GM12878 (cell line): ENCODE results near the gene CAPZB. TPM values are rescaled to one million over a fixed set of nuclear protein-coding genes. Genes with fewer than 3 reads are reported as not detected.

ENCODE experiments used
- ATAC-seq: fragments of 200-7000 bp; cut with Tn5 transposase; 3 replicates; pipeline ENCODE4 v1.9.1; 2020; ENCODE audit warnings: mild to moderate bottlenecking, moderate library complexity
- BruUV-seq: library from RNA; stranded (reverse); fragments of 400-500 nt; replicated peaks from 2 replicates; lab custom pipeline; 2021; lab: Mats Ljungman, UMichigan
- CTCF ChIA-PET: fragments of 300-600 bp; sonication (Branson Sonifier 250); formaldehyde crosslinking; extraction: SDS; loops from one replicate; lab custom pipeline; 2021; ENCODE audit warnings: inconsistent platforms; lab: Yijun Ruan, JAX
- POLR2A ChIA-PET: fragments of 350-600 bp; formaldehyde crosslinking; extraction: SDS; loops from one replicate; lab custom pipeline; 2021; ENCODE audit warnings: inconsistent platforms; lab: Charles Lee
- RAD21 ChIA-PET: fragments of 300-600 bp; sonication (Branson Sonifier 250); formaldehyde crosslinking; loops from one replicate; lab custom pipeline; 2023; ENCODE audit warnings: antibody characterized with exemption; ENCODE audit not compliant: unreplicated experiment; lab: Charles Lee
- SMC1A ChIA-PET: fragments of 300-600 bp; sonication (Branson Sonifier 250); formaldehyde crosslinking; loops from one replicate; lab custom pipeline; 2023; ENCODE audit not compliant: unreplicated experiment, uncharacterized antibody; lab: Charles Lee
- DNase-seq: peaks from one replicate; pipeline ENCODE4 v3.0.0-alpha.2; 2011; ENCODE audit warnings: low read depth, low spot score
- FAIRE-seq: peaks from 3 replicates; lab custom pipeline; 2011; peaks lifted over from hg19 to GRCh38; lab: Jason Lieb, UNC
- H2AFZ ChIP-seq: 2 replicates; pipeline ENCODE4 v1.6.0; 2011; ENCODE audit warnings: low read depth, low read length, control low read depth; ENCODE audit not compliant: control insufficient read depth
- H3K27ac ChIP-seq: 2 replicates; pipeline ENCODE4 v1.5.1; 2011; ENCODE audit warnings: control low read depth; ENCODE audit not compliant: control insufficient read depth, insufficient read depth
- H3K27me3 ChIP-seq, 2 experiments: replicated peaks in 1 of 2; 2 replicates each; pipeline versions ENCODE4 v1.6.0 to v1.6.1; 2011; ENCODE audit warnings: low read length in 1 of 2; ENCODE audit not compliant: control insufficient read depth in 2 of 2, insufficient read depth in 2 of 2
- H3K36me3 ChIP-seq, 2 experiments: 2 replicates each; pipeline ENCODE4 v1.5.1; 2011; ENCODE audit warnings: low read length in 1 of 2; ENCODE audit not compliant: control insufficient read depth in 2 of 2, insufficient read depth in 2 of 2
- H3K4me1 ChIP-seq: 2 replicates; pipeline ENCODE4 v1.6.1; 2011; ENCODE audit warnings: mild to moderate bottlenecking, low read length, moderate library complexity, mixed read lengths; ENCODE audit not compliant: control insufficient read depth, insufficient read depth
- H3K4me2 ChIP-seq: 2 replicates; pipeline ENCODE4 v1.6.0; 2011; ENCODE audit warnings: control low read depth; ENCODE audit not compliant: control insufficient read depth, insufficient read depth
- H3K4me3 ChIP-seq: fragments of 200-600 bp; sonication (generic); 2 replicates; pipeline ENCODE4 v1.5.1; 2016
- H3K79me2 ChIP-seq: 2 replicates; pipeline ENCODE4 v1.6.0; 2011; ENCODE audit warnings: low read length; ENCODE audit not compliant: control insufficient read depth, insufficient read depth
- H3K9ac ChIP-seq: 2 replicates; pipeline ENCODE4 v1.8.0; 2011; ENCODE audit warnings: low read length, control low read depth, mixed read lengths; ENCODE audit not compliant: control insufficient read depth, insufficient read depth
- H3K9me3 ChIP-seq: replicated peaks from 3 replicates; pipeline ENCODE4 v1.5.1; 2011; ENCODE audit warnings: mild to moderate bottlenecking, low read length; ENCODE audit not compliant: control insufficient read depth, insufficient read depth
- H4K20me1 ChIP-seq: 2 replicates; pipeline ENCODE4 v1.6.0; 2011; ENCODE audit not compliant: control insufficient read depth, insufficient read depth
- ATF3 ChIP-seq: IDR thresholded peaks from 2 replicates; pipeline ENCODE4 v1.6.1; 2011; ENCODE audit warnings: low read depth, mild to moderate bottlenecking, low read length, moderate library complexity, borderline replicate concordance; ENCODE audit errors: extremely low read depth
- DPF2 ChIP-seq: fragments of 450-650 bp; IDR thresholded peaks from 2 replicates; pipeline ENCODE4 v1.6.1; 2017; ENCODE audit warnings: mild to moderate bottlenecking
- IKZF2 ChIP-seq, 2 experiments: fragments of 450-650 bp; IDR thresholded peaks; 2 replicates each; pipeline ENCODE4 v1.6.1; 2017; ENCODE audit warnings: mild to moderate bottlenecking in 2 of 2, moderate library complexity in 2 of 2
- MXI1 ChIP-seq: fragments of 150-350 bp; IDR thresholded peaks from 2 replicates; pipeline ENCODE4 v1.6.1; 2011; ENCODE audit warnings: low read depth, mild to moderate bottlenecking, inconsistent platforms, low read length, improper control_type of control experiment
- NR2C1 ChIP-seq: fragments of 450-650 bp; IDR thresholded peaks from 2 replicates; pipeline ENCODE4 v1.6.1; 2017; ENCODE audit warnings: antibody characterized with exemption, mild to moderate bottlenecking, moderate library complexity
- NRF1 ChIP-seq: conservative IDR thresholded peaks from 2 replicates; pipeline ENCODE4 v1.6.1; 2011; ENCODE audit warnings: mild to moderate bottlenecking, low read depth, low read length, improper control_type of control experiment
- RELA ChIP-seq: fragments of 450-650 bp; IDR thresholded peaks from 2 replicates; pipeline ENCODE4 v1.8.0; 2014; ENCODE audit warnings: borderline replicate concordance; ENCODE audit not compliant: partially characterized antibody
- YBX1 ChIP-seq: fragments of 450-650 bp; IDR thresholded peaks from 2 replicates; pipeline ENCODE4 v1.6.1; 2016; ENCODE audit warnings: antibody characterized with exemption
- ZNF687 ChIP-seq: fragments of 450-650 bp; IDR thresholded peaks from 2 replicates; pipeline ENCODE4 v1.6.1; 2017; ENCODE audit warnings: mild to moderate bottlenecking, moderate library complexity
- WGBS: methylation state at CpG from one replicate; pipeline ENCODE4 v1.1.6; 2016; ENCODE audit warnings: low lambda C conversion rate; ENCODE audit not compliant: insufficient replicate concordance, insufficient coverage; ENCODE audit errors: missing lambda C conversion rate; 5-methylcytosine and 5-hydroxymethylcytosine counted together
- in situ Hi-C: fragments of 300-500 bp; cut with MboI; formaldehyde crosslinking; loops from 9 replicates; pipeline ENCODE4 v1.14.3; 2018; ENCODE audit warnings: mixed read lengths
- intact Hi-C: fragments of 100-400 bp; cut with micrococcal nuclease; formaldehyde crosslinking; loops from one replicate; pipeline ENCODE4 v1.14.2; 2022; ENCODE audit not compliant: unreplicated experiment
- polyA plus RNA-seq, 11 experiments: library from polyadenylated mRNA; depleted of rRNA in 4 of 11; unstranded in 6 of 11; stranded (reverse) in 5 of 11; fragments of >200 nt; fragmentation: Nextera tagmentation in 4 of 11; fragmentation: Illumina TruSeq in 1 of 11; extraction: Ambion mirVana in 4 of 11; extraction: Trizol in 1 of 11; gene quantifications; 1 replicate in 1 of 11; 2 replicates in 10 of 11; pipeline versions ENCODE4 v1.2.1 to v1.2.3, GENCODE V29; 2011 to 2016; ENCODE audit warnings: inconsistent platforms in 2 of 11, missing spikeins in 2 of 11, low read depth in 1 of 11
- total RNA-seq, 4 experiments: library from RNA; depleted of rRNA in 3 of 4; stranded (reverse); fragments of >200 nt in 3 of 4; fragmentation: Illumina TruSeq in 1 of 4; extraction: Trizol in 1 of 4; gene quantifications; 2 replicates each; pipeline versions ENCODE4 v1.2.1 to v1.2.3, GENCODE V29; 2013 to 2021
- TF ChIP-seq, protein P1 (sequence below): fragments of 450-650 bp; IDR thresholded peaks from 2 replicates; pipeline ENCODE4 v1.6.1; 2016; ENCODE audit warnings: mild to moderate bottlenecking

Gene CAPZB
- total and polyA plus RNA-seq, 10 of the 15 experiments (the other 5 are each of a cell fraction or from before 2014, with no cell fraction given): 104 to 454 (median 213) TPM

DNA sequence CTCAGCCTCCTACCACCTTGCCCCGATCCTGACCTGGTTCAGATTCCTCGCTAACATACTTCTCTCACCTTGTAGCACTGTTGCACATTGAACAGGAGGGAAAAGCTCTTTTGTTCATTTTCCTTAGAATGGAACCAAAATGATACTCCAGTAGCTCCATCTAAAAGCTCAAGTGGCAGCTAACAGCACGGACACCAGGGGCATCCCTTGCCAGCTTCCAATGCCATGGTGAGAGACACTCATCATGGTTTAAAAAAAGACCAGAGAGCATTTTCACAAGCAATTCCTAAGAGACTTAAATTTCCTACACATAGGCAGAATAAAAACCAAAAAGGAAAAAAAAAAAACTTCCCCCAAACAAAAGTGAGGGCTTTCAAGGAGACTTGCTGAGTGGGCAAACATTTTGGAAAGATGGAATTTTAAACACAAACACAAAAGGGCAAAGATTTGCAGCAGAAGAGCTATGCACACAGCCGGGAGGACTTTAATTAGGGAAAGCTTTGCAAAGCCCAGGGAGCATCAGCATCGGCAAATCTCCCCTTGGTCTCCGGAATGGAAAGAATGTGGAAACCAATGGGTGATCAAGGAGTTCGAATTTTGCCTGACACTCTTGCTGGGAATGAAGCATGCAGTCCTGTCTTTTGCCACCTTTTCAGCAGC lies 84.3 kb downstream of the CAPZB start (continued):
- TF ChIP-seq ZNF687: no peak
- TF ChIP-seq, protein P1, sequence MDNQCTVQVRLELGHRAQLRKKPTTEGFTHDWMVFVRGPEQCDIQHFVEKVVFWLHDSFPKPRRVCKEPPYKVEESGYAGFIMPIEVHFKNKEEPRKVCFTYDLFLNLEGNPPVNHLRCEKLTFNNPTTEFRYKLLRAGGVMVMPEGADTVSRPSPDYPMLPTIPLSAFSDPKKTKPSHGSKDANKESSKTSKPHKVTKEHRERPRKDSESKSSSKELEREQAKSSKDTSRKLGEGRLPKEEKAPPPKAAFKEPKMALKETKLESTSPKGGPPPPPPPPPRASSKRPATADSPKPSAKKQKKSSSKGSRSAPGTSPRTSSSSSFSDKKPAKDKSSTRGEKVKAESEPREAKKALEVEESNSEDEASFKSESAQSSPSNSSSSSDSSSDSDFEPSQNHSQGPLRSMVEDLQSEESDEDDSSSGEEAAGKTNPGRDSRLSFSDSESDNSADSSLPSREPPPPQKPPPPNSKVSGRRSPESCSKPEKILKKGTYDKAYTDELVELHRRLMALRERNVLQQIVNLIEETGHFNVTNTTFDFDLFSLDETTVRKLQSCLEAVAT: no peak

- 97% methylated on average over 11 of the region's 11 CpGs for WGBS
- ATAC-seq (no peak), FAIRE-seq (no peak), DNase-seq (no peak)
- Histone ChIP-seq H3K27ac (no peak overlapping the region), H4K20me1 (no peaks in the 10 kb centered on the region; the same call in 1 of the 2 replicates), H3K4me3 (no peak overlapping the region), H3K9ac (no peak overlapping the region), H3K4me2 (no peak overlapping the region), H3K9me3 (no peaks in the 10 kb centered on the region), H3K36me3 (peaks cover 12 to 17% of the 10 kb centered on the region in 2 experiments), H2AFZ (no peak overlapping the region), H3K79me2 (peaks cover 58% of the 10 kb centered on the region), H3K4me1 (peaks cover 12% of the 10 kb centered on the region), H3K27me3 (no peaks in the 10 kb centered on the region)
- ChIA-PET SMC1A (interaction anchor here (1.0 to 3.8 kb wide), 3 partner anchors 8 to 237 kb away, joined by 3 to 15 read pairs (median 6); no protein-coding TSS in a partner anchor), RAD21 (no interaction called here), CTCF (interaction anchor here (1.2 to 4.9 kb wide), 3 partner anchors 8 to 87 kb away, joined by 3 to 29 read pairs (median 5); no protein-coding TSS in a partner anchor), POLR2A (interaction anchor here (0.5 kb wide), 1 partner anchor 109 kb away, joined by 4 read pairs; no protein-coding TSS in a partner anchor)
- in situ Hi-C loops: no loop called here
- intact Hi-C loops: no loop called here
- BruUV-seq: no TSS peak
- TF ChIP-seq NR2C1 (no peak), IKZF2 (IDR thresholded peaks at IDR 0.05) (no peak), DPF2 (no peak), ZNF687 (no peak), RELA (no peak), YBX1 (no peak), NRF1 (no peak), MXI1 (no peak), ATF3 (no peak)
Measured at GRCh38 chr1:19400192-19400611, 85.1 kb downstream of the CAPZB start.
